HepG2 (cell line): ENCODE data around the gene NAP1L4. TPM values are rescaled to one million over a fixed set of nuclear protein-coding genes. Genes with fewer than 3 reads are reported as not detected.

Experiments
- FOXA3 ChIP-seq: IDR thresholded peaks from 2 replicates; pipeline ENCODE4 v1.6.1; 2016; ENCODE audit warnings: missing genetic modification reagents, missing compliant biosample characterization
- GABPB1 ChIP-seq: IDR thresholded peaks from 2 replicates; pipeline ENCODE4 v1.6.1; 2016; ENCODE audit warnings: mild to moderate bottlenecking, missing genetic modification reagents, moderate library complexity, missing compliant biosample characterization
- GLMP ChIP-seq: sonication (generic); formaldehyde crosslinking; IDR thresholded peaks from 2 replicates; pipeline ENCODE4 v1.9.0; 2021; ENCODE audit warnings: missing genetic modification reagents, mild to moderate bottlenecking, borderline replicate concordance
- GZF1 ChIP-seq: sonication (generic); formaldehyde crosslinking; IDR thresholded peaks from 2 replicates; pipeline ENCODE4 v1.5.1; 2020; ENCODE audit warnings: mild to moderate bottlenecking, missing genetic modification reagents
- HMGXB4 ChIP-seq, 2 experiments: sonication (generic) in 1 of 2; formaldehyde crosslinking in 1 of 2; IDR thresholded peaks; 2 replicates each; pipeline versions ENCODE4 v1.4.0 to v1.6.1; 2018 to 2020; ENCODE audit warnings: missing genetic modification reagents in 2 of 2, borderline replicate concordance in 1 of 2, low read depth in 1 of 2, mild to moderate bottlenecking in 1 of 2, missing biosample characterization in 1 of 2
- IKZF5 ChIP-seq: IDR thresholded peaks from 2 replicates; pipeline ENCODE4 v1.6.1; 2018; ENCODE audit warnings: missing genetic modification reagents, mild to moderate bottlenecking, missing compliant biosample characterization
- LBX2 ChIP-seq: sonication (generic); formaldehyde crosslinking; IDR thresholded peaks from 2 replicates; pipeline ENCODE4 v1.5.0; 2020; ENCODE audit warnings: missing genetic modification reagents, mild to moderate bottlenecking, borderline replicate concordance
- PTBP1 ChIP-seq: fragments of 200-400 bp; formaldehyde crosslinking; IDR thresholded peaks from 2 replicates; pipeline ENCODE4 v1.6.1; 2018; ENCODE audit warnings: low read length, low read depth; ENCODE audit not compliant: poor library complexity, severe bottlenecking
- RFXAP ChIP-seq: sonication (generic); formaldehyde crosslinking; IDR thresholded peaks from 2 replicates; pipeline ENCODE4 v1.4.0; 2020; ENCODE audit warnings: missing genetic modification reagents, borderline replicate concordance
- SNAPC5 ChIP-seq: sonication (generic); formaldehyde crosslinking; IDR thresholded peaks from 2 replicates; pipeline ENCODE4 v1.8.1; 2023; ENCODE audit warnings: mild to moderate bottlenecking, missing genetic modification reagents, borderline replicate concordance
- THAP11 ChIP-seq: IDR thresholded peaks from 2 replicates; pipeline ENCODE4 v1.6.1; 2016; ENCODE audit warnings: missing biosample characterization, missing genetic modification reagents
- ZBTB7A ChIP-seq: sonication (generic); formaldehyde crosslinking; IDR thresholded peaks from 2 replicates; pipeline ENCODE4 v1.8.0; 2022; ENCODE audit warnings: mild to moderate bottlenecking, missing genetic modification reagents
- ZNF275 ChIP-seq: sonication (generic); formaldehyde crosslinking; IDR thresholded peaks from 2 replicates; pipeline ENCODE4 v1.8.0; 2022; ENCODE audit warnings: missing genetic modification reagents, mild to moderate bottlenecking, inconsistent platforms, borderline replicate concordance
- ZNF337 ChIP-seq: sonication (generic); formaldehyde crosslinking; IDR thresholded peaks from 2 replicates; pipeline ENCODE4 v1.5.1; 2020; ENCODE audit warnings: missing genetic modification reagents, low read depth, mild to moderate bottlenecking, borderline replicate concordance
- ZNF512B ChIP-seq: sonication (generic); formaldehyde crosslinking; IDR thresholded peaks from 2 replicates; pipeline ENCODE4 v1.5.1; 2020; ENCODE audit warnings: missing genetic modification reagents, mild to moderate bottlenecking, borderline replicate concordance
- ZNF543 ChIP-seq: sonication (generic); formaldehyde crosslinking; IDR thresholded peaks from 2 replicates; pipeline ENCODE4 v1.4.0; 2020; ENCODE audit warnings: mild to moderate bottlenecking, missing genetic modification reagents
- ZNF652 ChIP-seq: IDR thresholded peaks from 2 replicates; pipeline ENCODE4 v1.6.1; 2016; ENCODE audit warnings: low read depth, borderline replicate concordance
- polyA plus RNA-seq, 8 experiments: library from polyadenylated mRNA; depleted of rRNA in 3 of 8; stranded (reverse) in 7 of 8; unstranded in 1 of 8; fragments of >200 nt; fragmentation: Illumina TruSeq in 4 of 8; extraction: Trizol in 4 of 8; gene quantifications; 2 replicates each; pipeline versions ENCODE4 v1.2.1 to v1.2.3, GENCODE V29; 2011 to 2016; ENCODE audit warnings: low read depth in 4 of 8, missing spikeins in 1 of 8, mixed read lengths in 1 of 8; ENCODE audit not compliant: insufficient read depth in 1 of 8
- total RNA-seq, 5 experiments: library from RNA; depleted of rRNA; stranded (reverse); fragments of >200 nt; fragmentation: Illumina TruSeq; extraction: Trizol; gene quantifications; 2 replicates each; pipeline ENCODE4 v1.2.3, GENCODE V29; 2016; ENCODE audit warnings: low read depth in 1 of 5

Gene NAP1L4
- total and polyA plus RNA-seq, 2 of the 13 experiments (the other 11 are each of a cell fraction or from before 2014, with no cell fraction given) = 64.0 to 186 TPM

GRCh38 chr11:2992234-2992996, at the start of gene NAP1L4 (continued):
- TF ChIP-seq LBX2 (peak; percentile 28; the same call in 1 of the 2 replicates), ZBTB7A (CRISPR knock-in tag) (no peak), ZNF275 (CRISPR knock-in tag) (no peak), ZNF652 (no peak), FOXA3 (CRISPR knock-in tag) (peak; percentile 33; the same call in 1 of the 2 replicates), IKZF5 (CRISPR knock-in tag) (no peak), GABPB1 (CRISPR knock-in tag) (peak; percentile 56; the same call in 1 of the 2 replicates), ZNF337 (CRISPR knock-in tag) (peak; percentile 72; the same call in 1 of the 2 replicates), HMGXB4 (CRISPR knock-in tag; IDR thresholded peaks at IDR 0.05; ENCODE audit: borderline replicate concordance in 1 of 2, low read depth in 1 of 2) (peak in 1 of 2 experiments; percentile 26; a peak in 2 of 4 replicates), GZF1 (CRISPR knock-in tag) (no peak), THAP11 (CRISPR knock-in tag) (peak; percentile 83), GLMP (CRISPR knock-in tag) (no peak), PTBP1 (no peak), ZNF512B (CRISPR knock-in tag) (0 out of 2 replicates have a peak, but pooled peaks have one; percentile 77), SNAPC5 (CRISPR knock-in tag) (peak; percentile 29; the same call in 1 of the 2 replicates), RFXAP (CRISPR knock-in tag) (no peak), ZNF543 (CRISPR knock-in tag) (0 out of 2 replicates have a peak, but pooled peaks have one; percentile 17)
